OCI-LY7 (cell line): Measurements from ENCODE around the gene FAM171A1.

Experiments
- CTCF ChIP-seq: fragments of 200-600 bp; sonication (generic); conservative IDR thresholded peaks from 2 replicates; pipeline ENCODE4 v1.5.1; 2014; ENCODE audit warnings: mild to moderate bottlenecking, antibody characterized with exemption, low read length, moderate library complexity, mixed read lengths
- EZH2phosphoT487 ChIP-seq: fragments of 200-600 bp; sonication (generic); IDR thresholded peaks from 2 replicates; pipeline ENCODE4 v1.6.1; 2018; ENCODE audit warnings: low read depth, borderline replicate concordance, mild to moderate bottlenecking, mixed run types, antibody characterized with exemption, low read length, moderate library complexity, mixed read lengths

GRCh38 chr10:15210521-15210920 lies 160.6 kb downstream of the FAM171A1 start:
- TF ChIP-seq CTCF (no peak), EZH2phosphoT487 (no peak)
